Gastrocnemius medialis (tissue), 4 donors: ENCODE measurements around the gene CACYBP. TPM values are rescaled to one million over a fixed set of nuclear protein-coding genes. Genes with fewer than 3 reads are reported as not detected.

Source experiments
- ATAC-seq, 2 donors: fragments of 150-250 bp; one replicate each; pipeline ENCODE4 v1.9.1; 2016
- DNase-seq, 2 donors: peaks; one replicate each; pipeline ENCODE4 v3.0.0-alpha.2; 2019
- H3K27ac ChIP-seq, 4 donors: fragments of 200-600 bp; sonication (generic); 1 replicate in 1 of 4; 2 replicates in 3 of 4; pipeline ENCODE4 v1.5.1; 2016 to 2018; ENCODE audit warnings: mild to moderate bottlenecking in 2 of 4, moderate library complexity in 1 of 4
- H3K27me3 ChIP-seq, 3 donors: fragments of 200-600 bp; sonication (generic) in 2 of 3; 1 replicate in 1 of 3; 2 replicates in 2 of 3; pipeline versions ENCODE4 v1.5.1 to v1.6.0; 2016 to 2019; ENCODE audit warnings: mild to moderate bottlenecking in 1 of 3, moderate library complexity in 1 of 3
- H3K36me3 ChIP-seq, 2 donors: fragments of 200-600 bp; sonication (generic) in 1 of 2; one replicate each; pipeline ENCODE4 v1.5.1; 2017 to 2018
- H3K4me1 ChIP-seq, 2 donors: fragments of 200-600 bp; sonication (generic) in 1 of 2; one replicate each; pipeline ENCODE4 v1.5.1; 2016 to 2017; ENCODE audit warnings: mild to moderate bottlenecking in 2 of 2
- H3K4me3 ChIP-seq, 4 donors: fragments of 200-600 bp; sonication (generic) in 3 of 4; 1 replicate in 1 of 4; 2 replicates in 3 of 4; pipeline ENCODE4 v1.5.1; 2016 to 2019; ENCODE audit warnings: mild to moderate bottlenecking in 2 of 4
- H3K9me3 ChIP-seq, 3 donors: fragments of 200-600 bp; sonication (generic) in 2 of 3; 1 replicate in 1 of 3; 2 replicates in 2 of 3; pipeline ENCODE4 v1.5.1; 2016 to 2019
- CTCF ChIP-seq, 5 experiments: fragments of 450-650 bp in 3 of 5; fragments of 200-600 bp in 2 of 5; sonication (generic) in 2 of 5; IDR thresholded peaks in 4 of 5; conservative IDR thresholded peaks in 1 of 5; 1 replicate in 4 of 5; 2 replicates in 1 of 5; pipeline ENCODE4 v1.5.1; 2016 to 2019; ENCODE audit warnings: antibody characterized with exemption in 5 of 5, mild to moderate bottlenecking in 3 of 5, moderate library complexity in 3 of 5
- POLR2A ChIP-seq, 2 donors: fragments of 450-650 bp; IDR thresholded peaks; one replicate each; pipeline ENCODE4 v1.6.1; 2017; ENCODE audit warnings: antibody characterized with exemption in 2 of 2, mild to moderate bottlenecking in 2 of 2, moderate library complexity in 2 of 2
- in situ Hi-C, 4 donors: fragments of 200-750 bp; cut with MboI; loops; one replicate each; pipeline versions ENCODE4 v1.15.0 to v1.8.0; 2017; ENCODE audit warnings: low sequenced_read_pairs in 4 of 4
- intact Hi-C: fragments of 100-400 bp; cut with DNase I; formaldehyde crosslinking; loops from one replicate; pipeline ENCODE4 v1.15.1; 2023; ENCODE audit warnings: low total_unique reads
- total RNA-seq, 4 donors: library from RNA; depleted of rRNA; stranded (reverse); fragments of >200 nt; gene quantifications; one replicate each; pipeline versions ENCODE4 v1.1.0 to v1.2.3, GENCODE V29; 2016

CACYBP gene
- total RNA-seq, 4 donors from 2014 or later = 32.9 to 99.6 (median 73.7) TPM

GRCh38 chr1:174984952-174985351 is 14.8 kb upstream of the CACYBP start:
- H3K27ac ChIP-seq = no peak overlapping the region
- intact Hi-C loops (loop anchor here (5.0 kb wide), 1 partner anchor 218 kb away; no protein-coding TSS in a partner anchor), in situ Hi-C loops (loop anchor here in 3 of 4 donors (5.0 to 25.0 kb wide), 4 partner anchors 60 to 1123 kb away; partner anchors contain the start of genes GAS5 (in 1 of the 3) and ZBTB37 (in 1 of the 3))
- H3K27me3 ChIP-seq = no peaks in the 10 kb centered on the region
- no peaks in the 10 kb centered on the region for H3K9me3 ChIP-seq
- no peak for ATAC-seq
- H3K4me1 ChIP-seq = no peaks in the 10 kb centered on the region
- H3K4me3 ChIP-seq = no peak overlapping the region
- DNase-seq = no peak
- no peaks in the 10 kb centered on the region for H3K36me3 ChIP-seq
- TF ChIP-seq CTCF (IDR thresholded peaks at IDR 0.05 in 4 of 5, conservative IDR thresholded peaks at IDR 0.05 in 1 of 5) (no peak), POLR2A (IDR thresholded peaks at IDR 0.05) (no peak)

- intact Hi-C loops = no loop called here
Observed at GRCh38 chr1:174988539-174988938, 11.2 kb upstream of the CACYBP start.

GRCh38 chr1:174988986-174989385 is 10.8 kb upstream of the CACYBP start:
- no peak overlapping the region for H3K4me3 ChIP-seq
- H3K27ac ChIP-seq = peak overlapping the region in 2 of 4 donors; percentile 70 to 84
- in situ Hi-C loops = loop anchor here in 2 of 4 donors (5.0 to 25.0 kb wide), 4 partner anchors 64 to 1127 kb away; partner anchors contain the start of genes GAS5 (in 1 of the 2) and ZBTB37 (in 1 of the 2)
- no peaks in the 10 kb centered on the region for H3K9me3 ChIP-seq
- DNase-seq = no peak
- intact Hi-C loops = no loop called here
- H3K36me3 ChIP-seq = no peaks in the 10 kb centered on the region
- no peak for ATAC-seq
- no peak for TF ChIP-seq POLR2A (IDR thresholded peaks at IDR 0.05)
- no peak for TF ChIP-seq CTCF (IDR thresholded peaks at IDR 0.05 in 4 of 5, conservative IDR thresholded peaks at IDR 0.05 in 1 of 5)
- peaks cover 0 to 5% of the 10 kb centered on the region in 2 donors for H3K4me1 ChIP-seq
- H3K27me3 ChIP-seq = no peaks in the 10 kb centered on the region

More at GRCh38 chr1:174988539-174988938, 11.2 kb upstream of the CACYBP start:
- no peak overlapping the region for H3K27ac ChIP-seq
- in situ Hi-C loops = loop anchor here in 2 of 4 donors (5.0 to 25.0 kb wide), 4 partner anchors 64 to 1126 kb away; partner anchors contain the start of genes GAS5 (in 1 of the 2) and ZBTB37 (in 1 of the 2)
- H3K4me1 ChIP-seq = peaks cover 0 to 5% of the 10 kb centered on the region in 2 donors
- no peak for TF ChIP-seq POLR2A (IDR thresholded peaks at IDR 0.05)
- no peak for TF ChIP-seq CTCF (IDR thresholded peaks at IDR 0.05 in 4 of 5, conservative IDR thresholded peaks at IDR 0.05 in 1 of 5)
- DNase-seq = no peak
- ATAC-seq = no peak
- no peaks in the 10 kb centered on the region for H3K36me3 ChIP-seq
- no peaks in the 10 kb centered on the region for H3K9me3 ChIP-seq
- no peaks in the 10 kb centered on the region for H3K27me3 ChIP-seq
- no peak overlapping the region for H3K4me3 ChIP-seq

GRCh38 chr1:174989536-174990220 is 10.1 kb upstream of the CACYBP start:
- DNase-seq (no peak), ATAC-seq (peak; percentile 38 to 57)
- in situ Hi-C loops = loop anchor here in 2 of 4 donors (5.0 to 25.0 kb wide), 4 partner anchors 65 to 1127 kb away; partner anchors contain the start of genes GAS5 (in 1 of the 2) and ZBTB37 (in 1 of the 2)
- intact Hi-C loops = loop anchor here (10.0 kb wide), 2 partner anchors 965 to 1165 kb away; partner anchors contain the start of genes CENPL, DARS2 and RC3H1
- Histone ChIP-seq H3K36me3 (no peaks in the 10 kb centered on the region), H3K27ac (peak overlapping the region; percentile 70 to 84 (median 72)), H3K4me3 (peak overlapping the region; percentile 53 to 66 (median 58)), H3K9me3 (no peaks in the 10 kb centered on the region), H3K27me3 (no peaks in the 10 kb centered on the region), H3K4me1 (peaks cover 0 to 5% of the 10 kb centered on the region in 2 donors)
- TF ChIP-seq CTCF (IDR thresholded peaks at IDR 0.05 in 4 of 5, conservative IDR thresholded peaks at IDR 0.05 in 1 of 5) (no peak), POLR2A (IDR thresholded peaks at IDR 0.05) (no peak)
